GM20431 (cell line): ENCODE measurements around the gene AMPD2.

Source experiments
- in situ Hi-C: fragments of 300-500 bp; cut with MseI, MboI; formaldehyde crosslinking; loops from one replicate; pipeline ENCODE4 v1.15.0; 2020; ENCODE audit warnings: low sequenced_read_pairs; ENCODE audit not compliant: unreplicated experiment

Gene AMPD2

DNA sequence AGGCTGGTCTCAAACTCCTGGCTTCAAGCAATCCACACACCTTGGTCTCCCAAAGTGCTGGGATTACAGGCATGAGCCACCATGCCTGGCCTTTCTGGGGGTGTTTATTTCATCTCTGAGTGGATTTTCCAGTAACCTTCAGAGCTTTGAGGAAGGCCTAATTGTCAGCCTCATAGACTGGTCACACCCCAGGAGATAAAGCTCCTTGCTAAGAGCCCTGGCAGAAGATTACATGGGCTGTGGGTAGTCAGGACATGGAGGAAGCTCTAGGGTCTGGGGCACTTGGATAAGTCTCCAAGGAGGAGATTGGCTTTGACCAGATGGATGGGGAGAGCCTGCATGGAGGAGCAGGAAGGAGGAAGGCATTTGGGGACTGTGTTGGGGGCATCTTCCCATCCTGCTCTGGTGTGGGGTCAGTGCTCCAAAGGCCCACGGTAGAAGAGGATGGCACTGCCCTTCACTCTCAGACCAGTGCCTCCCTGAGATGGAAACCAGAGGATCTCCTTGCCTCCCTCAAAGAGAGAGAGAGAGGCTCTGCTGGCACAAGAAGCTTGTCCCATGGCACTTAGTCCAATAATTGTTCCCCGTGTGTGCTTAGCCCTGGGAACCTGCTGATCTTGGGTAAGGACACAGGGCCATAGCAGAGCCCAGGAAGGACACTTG, 21.6 kb downstream of the AMPD2 start:
- in situ Hi-C loops, result loop anchor here (25.0 kb wide), 1 partner anchor 346 kb away; the partner anchor contains the start of gene AHCYL1

DNA sequence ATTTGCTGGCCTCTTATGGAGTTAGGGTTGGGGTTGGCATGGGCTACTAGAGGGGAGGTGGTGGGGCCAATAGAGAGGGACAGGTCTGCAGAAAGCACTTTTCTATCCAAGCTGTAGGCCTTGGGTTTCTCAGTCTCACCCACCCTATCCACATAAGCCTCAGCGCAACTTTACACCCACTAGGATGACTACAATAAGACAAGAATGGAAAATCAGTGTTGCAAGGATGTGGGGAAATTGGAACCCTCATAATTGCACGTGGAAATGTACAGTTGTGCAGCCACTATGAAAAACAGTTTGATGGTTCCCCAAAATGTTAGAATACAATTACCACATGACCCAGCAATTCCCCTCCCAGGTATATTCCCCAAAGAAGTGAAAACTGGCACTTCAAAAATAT, 22.2 kb downstream of the AMPD2 start:
- in situ Hi-C loops, result loop anchor here (25.0 kb wide), 1 partner anchor 345 kb away; the partner anchor contains the start of gene AHCYL1

DNA sequence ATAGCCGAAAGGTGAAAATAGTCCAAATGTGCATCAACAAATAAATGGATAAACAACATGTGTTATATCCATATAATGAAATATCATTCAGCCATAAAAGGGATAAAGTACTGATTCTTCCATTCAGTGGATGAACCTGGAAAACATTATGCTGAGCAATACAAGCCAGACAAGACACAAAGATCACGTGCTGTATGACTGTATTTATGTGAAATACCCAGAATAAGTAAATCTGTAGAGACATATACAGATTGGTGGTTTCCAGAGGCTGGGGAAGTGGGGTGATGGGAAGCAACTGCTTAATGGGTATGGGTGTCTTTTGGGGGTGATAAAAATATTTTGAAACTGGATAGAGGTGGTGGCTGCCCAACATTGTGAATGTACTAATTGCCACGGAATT, 23.0 kb downstream of the AMPD2 start:
- in situ Hi-C loops, result loop anchor here (25.0 kb wide), 1 partner anchor 345 kb away; the partner anchor contains the start of gene AHCYL1

DNA sequence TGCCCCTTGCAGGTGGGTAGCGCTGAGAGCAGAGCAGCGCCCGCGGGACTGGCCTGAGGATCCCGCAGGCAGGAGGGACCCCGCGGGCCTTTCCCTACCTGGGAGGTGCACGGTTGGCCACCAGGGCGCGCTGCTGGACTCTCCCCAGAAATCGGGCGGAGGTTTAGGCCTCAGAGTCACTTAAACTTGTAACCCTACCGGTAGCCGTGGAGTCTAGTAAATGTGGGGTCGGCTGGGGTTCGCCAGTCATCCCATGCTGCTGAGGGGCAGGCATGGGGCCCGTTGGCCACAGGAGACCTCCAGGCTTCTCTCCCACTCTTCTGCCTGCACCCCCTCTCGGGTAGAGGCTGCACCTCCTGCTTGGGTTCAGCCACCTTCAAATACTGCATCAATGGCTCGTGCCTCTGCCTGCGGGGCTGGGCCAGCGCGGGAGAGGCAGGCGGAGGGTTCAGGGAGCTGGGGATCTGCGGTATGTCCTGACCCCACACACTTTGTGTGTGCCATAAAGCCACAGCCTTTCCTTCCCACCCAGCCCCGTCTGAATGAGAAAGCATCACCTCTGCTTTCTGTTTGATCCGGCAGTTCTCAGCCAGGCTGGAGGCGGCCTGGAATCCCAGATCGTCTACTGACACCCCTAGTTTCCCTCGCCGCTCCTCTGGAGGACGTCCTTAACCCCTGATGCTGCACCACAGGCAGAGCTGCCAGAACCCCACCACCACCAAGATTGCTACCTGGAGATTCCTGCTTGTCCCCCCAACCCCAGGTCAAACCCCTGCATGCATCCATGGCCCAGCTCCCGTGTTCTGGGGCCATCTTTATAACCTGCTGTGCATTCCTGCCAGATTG, 24.0 kb downstream of the AMPD2 start:
- in situ Hi-C loops, result loop anchor here (25.0 kb wide), 1 partner anchor 344 kb away; the partner anchor contains the start of gene AHCYL1

DNA sequence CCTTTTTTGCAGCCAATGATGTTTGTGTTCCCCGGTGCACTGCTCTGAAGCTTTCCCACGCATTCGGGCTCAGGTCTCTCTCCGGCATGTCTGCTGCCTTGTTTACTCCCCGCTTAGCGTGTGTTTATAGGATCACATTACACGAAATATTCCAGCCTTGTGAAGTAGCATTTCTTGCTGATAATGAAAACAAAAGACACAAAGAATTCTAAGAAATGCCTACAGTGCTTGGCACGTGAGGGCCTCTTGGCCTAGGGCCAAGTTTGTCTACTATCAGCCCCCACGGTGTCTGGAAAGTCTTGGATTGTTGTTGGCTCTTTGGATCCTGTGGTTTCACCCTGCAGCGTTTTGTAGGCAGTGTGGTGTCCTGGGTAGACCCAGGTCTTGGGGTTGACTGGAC, 25.0 kb downstream of the AMPD2 start:
- in situ Hi-C loops, result loop anchor here (25.0 kb wide), 1 partner anchor 343 kb away; the partner anchor contains the start of gene AHCYL1

DNA sequence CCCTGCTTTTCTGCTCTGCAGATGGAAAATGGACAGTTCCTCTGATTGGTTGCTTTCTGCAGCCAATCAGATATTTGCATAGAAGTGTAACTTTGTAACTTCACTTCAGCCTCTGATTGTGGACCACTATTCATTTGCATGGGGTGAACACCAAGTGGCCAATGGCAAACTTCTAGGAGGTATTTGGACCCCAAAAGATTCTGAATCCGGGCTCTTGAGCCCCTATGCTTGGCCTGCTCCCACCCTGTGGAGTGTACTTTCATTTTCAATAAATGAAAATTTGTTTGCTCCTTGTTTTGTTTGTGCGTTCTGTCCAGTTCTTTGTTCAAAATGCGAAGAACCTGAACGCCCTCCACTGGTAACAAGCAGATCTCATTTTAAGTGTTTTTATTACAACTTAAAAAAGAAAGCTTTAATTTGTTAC, 29.9 kb downstream of the AMPD2 start:
- in situ Hi-C loops, result loop anchor here (25.0 kb wide), 1 partner anchor 338 kb away; the partner anchor contains the start of gene AHCYL1

DNA sequence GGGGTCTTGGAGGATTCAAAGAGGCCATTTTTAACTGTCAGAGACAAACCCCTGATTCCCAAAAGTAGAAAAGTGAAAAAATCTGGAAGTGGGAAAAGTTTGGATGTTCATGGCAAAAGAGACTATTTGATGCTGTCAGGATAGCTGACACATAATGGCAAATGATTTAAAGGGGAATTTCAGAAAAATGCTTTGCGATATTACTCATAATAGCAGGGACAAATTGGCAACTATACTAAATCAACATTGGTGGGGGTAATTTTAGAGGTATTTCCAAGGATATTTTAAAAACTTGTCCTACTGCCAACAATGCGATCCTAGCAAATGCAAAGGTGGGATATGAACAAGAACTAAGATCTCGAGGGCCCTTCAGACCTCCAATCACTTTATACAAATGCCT, 31.0 kb downstream of the AMPD2 start:
- in situ Hi-C loops, result loop anchor here (25.0 kb wide), 1 partner anchor 112 kb away; the partner anchor contains the start of gene EPS8L3

DNA sequence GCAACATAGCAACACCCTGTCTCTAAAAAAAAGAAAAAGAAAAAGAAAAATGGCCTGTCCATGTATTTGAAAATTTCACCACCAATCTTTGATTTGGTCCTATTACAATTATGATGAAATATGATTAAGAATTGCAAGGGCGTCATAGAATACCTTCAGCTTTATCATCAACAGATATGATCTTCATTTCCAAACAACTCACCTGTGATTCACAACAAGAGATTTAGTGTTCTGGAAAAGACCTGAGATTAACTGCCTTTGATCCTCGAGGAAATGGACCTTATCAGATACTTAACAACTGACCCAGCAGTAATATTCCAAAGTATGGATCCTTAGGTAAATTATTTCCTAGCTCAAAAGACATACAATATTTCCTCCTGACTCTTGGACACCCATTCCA, 32.8 kb downstream of the AMPD2 start:
- in situ Hi-C loops, result loop anchor here (25.0 kb wide), 1 partner anchor 110 kb away; the partner anchor contains the start of gene EPS8L3

DNA sequence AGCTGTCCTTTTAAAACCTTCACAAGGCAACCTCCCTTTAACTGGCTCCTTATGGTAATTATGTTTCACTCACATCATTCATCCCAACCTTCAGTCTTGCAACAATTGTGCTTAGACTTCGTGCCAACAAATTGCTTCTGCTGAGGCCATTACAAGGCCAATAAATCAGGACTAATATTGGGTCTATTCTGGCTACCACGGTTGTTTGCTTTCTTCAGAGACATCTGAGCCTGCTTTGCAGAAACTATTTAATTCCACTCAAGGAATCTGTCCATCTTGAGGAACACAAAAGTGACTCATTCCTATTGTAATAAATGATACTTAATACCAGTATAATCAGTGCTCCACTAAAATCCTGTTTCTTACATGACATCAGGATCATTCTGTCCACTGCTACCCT, 33.7 kb downstream of the AMPD2 start:
- in situ Hi-C loops, result loop anchor here (25.0 kb wide), 1 partner anchor 109 kb away; the partner anchor contains the start of gene EPS8L3

DNA sequence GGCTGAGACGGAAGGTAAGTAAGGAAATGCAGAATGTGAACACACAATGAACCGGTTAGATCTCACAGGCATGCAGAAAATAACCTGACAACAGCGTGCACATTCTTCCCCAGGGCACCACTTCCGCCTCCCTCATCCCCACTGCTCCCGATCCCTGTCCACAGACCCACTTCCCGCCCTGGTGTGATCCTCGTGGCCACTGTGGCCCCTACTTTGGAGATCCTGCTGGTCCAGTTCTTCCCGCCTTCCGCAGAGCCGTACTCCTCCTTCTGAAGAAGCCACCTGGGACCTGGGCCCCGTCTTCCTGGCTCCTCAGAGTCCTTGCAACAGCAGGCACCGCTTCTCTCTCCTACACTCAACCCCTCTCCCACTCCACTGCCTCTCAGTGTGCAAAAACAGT, 34.9 kb downstream of the AMPD2 start:
- in situ Hi-C loops, result loop anchor here (25.0 kb wide), 1 partner anchor 108 kb away; the partner anchor contains the start of gene EPS8L3

DNA sequence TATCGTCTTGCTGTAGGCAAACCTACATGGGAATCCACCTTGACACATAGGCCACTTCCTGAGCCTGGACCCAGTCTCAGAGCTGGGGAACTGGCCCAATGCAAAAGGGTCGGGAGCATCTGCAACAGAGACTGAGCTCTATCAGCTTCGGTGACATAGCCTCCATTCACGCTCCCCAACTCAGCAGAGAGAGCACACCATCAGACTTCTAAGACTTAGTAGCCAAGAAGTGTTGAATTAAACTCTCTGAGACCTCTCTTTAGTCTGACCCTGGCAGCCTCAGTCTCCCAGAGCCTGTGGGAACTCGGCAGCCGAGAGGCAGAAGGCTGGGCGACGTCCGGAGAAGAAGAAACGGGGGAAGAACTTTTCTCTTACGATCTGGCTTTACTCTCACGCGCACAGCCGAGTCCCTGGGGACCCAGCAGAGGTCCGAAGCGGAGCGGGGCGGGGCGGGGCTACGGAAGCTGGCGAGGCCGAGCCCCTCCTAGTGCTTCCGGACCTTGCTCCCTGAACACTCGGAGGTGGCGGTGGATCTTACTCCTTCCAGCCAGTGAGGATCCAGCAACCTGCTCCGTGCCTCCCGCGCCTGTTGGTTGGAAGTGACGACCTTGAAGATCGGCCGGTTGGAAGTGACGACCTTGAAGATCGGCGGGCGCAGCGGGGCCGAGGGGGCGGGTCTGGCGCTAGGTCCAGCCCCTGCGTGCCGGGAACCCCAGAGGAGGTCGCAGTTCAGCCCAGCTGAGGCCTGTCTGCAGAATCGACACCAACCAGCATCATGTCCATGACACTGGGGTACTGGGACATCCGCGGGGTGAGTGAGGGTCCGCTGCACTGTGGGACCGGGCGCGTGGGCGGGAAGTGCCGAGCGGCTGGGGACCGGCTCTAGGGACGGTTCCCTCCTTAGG, 36.2 kb downstream of the AMPD2 start, which contains the start of gene GSTM4:
Gene GSTM4, plus strand, starts transcription at position 485 of the 905 bp plus-strand sequence. Its CDS starts 291 bp downstream, at position 776.
- in situ Hi-C loops, result loop anchor here (25.0 kb wide), 1 partner anchor 106 kb away; the partner anchor contains the start of gene EPS8L3

DNA sequence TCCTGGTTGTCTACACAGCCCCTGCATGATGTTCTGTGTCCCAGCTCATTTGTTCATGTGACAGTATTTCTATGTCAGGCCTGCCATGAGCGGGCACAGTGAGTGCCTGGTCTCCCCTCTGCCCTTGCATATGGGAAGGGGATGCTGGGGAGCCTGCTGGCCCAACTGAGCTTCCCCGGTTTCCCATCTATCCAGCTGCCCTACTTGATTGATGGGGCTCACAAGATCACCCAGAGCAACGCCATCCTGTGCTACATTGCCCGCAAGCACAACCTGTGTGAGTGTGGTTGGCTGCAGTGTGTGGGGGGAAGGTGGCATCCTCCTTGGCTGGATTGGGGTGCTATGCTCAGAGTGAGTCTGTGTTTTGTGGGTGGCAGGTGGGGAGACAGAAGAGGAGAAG, 37.8 kb downstream of the AMPD2 start:
- in situ Hi-C loops, result loop anchor here (25.0 kb wide), 1 partner anchor 105 kb away; the partner anchor contains the start of gene EPS8L3

DNA sequence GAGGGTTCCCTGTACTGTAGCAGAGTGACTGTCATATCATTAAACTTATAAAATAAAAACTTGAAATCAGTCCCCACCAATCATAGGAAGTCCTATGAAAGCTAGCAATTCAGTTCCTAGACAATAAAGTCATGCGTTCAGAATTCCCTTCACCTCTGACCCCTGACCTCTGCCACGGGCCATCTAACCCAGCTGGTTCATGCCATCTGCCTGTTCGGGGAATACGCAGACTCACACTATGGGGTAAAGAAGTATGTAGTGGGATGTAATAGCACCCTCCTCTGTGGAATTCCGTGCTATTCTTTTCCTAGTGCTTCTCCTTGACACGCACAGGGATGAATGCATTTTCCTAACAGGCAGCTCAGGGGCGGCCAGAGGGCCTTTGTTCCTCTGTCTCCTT, 38.3 kb downstream of the AMPD2 start:
- in situ Hi-C loops, result loop anchor here (25.0 kb wide), 1 partner anchor 104 kb away; the partner anchor contains the start of gene EPS8L3

DNA sequence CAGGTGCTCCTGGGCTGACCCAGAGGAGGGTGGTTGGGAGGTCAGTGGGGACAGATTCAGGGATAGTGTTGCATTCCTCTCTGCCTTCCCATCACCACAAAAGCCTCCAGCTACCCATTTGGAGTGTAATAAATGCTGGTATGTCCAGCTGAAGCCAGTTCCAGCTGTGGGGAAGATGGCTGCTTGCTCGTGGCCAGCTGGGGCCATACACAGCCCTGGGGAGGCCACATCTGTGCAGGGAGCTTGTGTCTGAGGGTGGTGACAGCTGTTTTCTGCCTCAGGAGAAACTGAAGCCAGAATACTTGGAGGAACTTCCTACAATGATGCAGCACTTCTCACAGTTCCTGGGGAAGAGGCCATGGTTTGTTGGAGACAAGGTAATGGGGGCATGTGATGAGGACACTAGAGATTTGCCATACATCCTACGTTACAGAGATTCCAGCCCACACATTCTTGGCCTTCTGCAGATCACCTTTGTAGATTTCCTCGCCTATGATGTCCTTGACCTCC, 39.0 kb downstream of the AMPD2 start:
- in situ Hi-C loops, result loop anchor here (25.0 kb wide), 1 partner anchor 104 kb away; the partner anchor contains the start of gene EPS8L3

DNA sequence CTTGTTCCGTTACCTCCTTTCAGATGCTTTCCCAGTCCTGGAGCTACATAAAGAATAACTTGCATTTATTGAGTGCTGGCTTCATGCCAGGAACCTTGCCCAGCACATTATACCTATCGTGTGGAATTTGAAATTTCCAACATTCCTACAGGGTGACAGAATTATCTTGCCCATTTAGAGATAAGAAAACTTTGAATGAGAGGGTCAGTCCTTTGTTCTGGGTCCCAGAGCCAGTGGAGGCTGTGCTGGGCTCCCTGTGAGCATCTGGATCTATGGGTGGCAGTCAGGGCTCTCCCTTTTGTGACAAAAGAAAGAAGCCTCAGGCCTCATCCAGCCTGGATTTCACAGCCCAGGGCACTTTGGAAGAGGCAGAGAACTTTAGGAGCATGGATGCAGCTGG, 39.5 kb downstream of the AMPD2 start:
- in situ Hi-C loops, result loop anchor here (25.0 kb wide), 1 partner anchor 103 kb away; the partner anchor contains the start of gene EPS8L3

DNA sequence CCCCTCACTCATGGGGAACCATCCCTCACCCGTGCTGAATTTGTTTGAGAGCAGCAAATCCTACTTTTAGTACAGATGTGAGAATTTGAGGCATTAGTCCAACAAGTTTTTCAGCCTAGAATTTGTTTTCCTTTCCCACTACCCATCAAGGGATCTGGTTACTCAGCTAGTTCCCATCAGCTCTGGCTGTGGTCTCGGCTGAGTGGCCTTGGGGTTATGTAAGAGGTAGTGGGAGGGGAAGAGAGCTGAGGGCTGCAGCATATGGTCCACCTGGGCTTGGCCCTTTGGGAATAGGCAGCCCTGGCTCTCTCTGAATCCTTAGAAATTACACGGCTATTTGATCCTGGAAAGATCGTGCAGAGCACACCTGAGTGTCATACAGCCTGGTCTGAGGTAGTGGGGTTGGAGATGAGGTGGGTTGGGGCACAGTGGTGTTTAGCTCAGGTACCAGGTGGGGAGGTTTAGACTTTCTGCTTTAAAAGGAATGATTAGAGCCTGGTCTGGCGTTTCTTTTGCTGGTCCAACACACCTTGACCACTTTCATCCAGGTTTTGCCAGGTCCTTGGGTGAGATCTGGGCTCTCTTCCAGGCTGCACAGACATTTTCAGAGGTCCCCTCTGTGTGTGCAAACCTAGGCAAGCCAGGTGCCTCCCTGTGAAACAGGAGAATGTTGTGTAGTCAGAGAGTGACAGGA, 40.5 kb downstream of the AMPD2 start:
- in situ Hi-C loops, result loop anchor here (25.0 kb wide), 1 partner anchor 102 kb away; the partner anchor contains the start of gene EPS8L3

DNA sequence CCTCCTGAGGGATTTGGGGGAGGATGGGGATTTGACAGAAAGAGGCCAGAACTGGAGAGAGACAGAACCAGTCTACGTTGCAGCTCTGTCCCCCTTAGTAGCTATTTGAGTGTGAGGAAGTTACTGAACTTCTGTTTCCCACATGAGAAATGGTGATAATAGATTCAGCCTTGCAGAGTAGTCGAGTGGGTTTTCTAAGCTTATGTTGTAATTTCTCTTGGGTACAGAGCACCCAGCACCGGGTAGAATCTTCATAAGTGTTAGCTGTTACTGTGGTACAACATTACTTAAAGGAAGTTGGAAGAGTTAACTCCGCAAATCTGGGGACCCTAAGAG, 41.0 kb downstream of the AMPD2 start:
- in situ Hi-C loops, result loop anchor here (25.0 kb wide), 1 partner anchor 102 kb away; the partner anchor contains the start of gene EPS8L3

DNA sequence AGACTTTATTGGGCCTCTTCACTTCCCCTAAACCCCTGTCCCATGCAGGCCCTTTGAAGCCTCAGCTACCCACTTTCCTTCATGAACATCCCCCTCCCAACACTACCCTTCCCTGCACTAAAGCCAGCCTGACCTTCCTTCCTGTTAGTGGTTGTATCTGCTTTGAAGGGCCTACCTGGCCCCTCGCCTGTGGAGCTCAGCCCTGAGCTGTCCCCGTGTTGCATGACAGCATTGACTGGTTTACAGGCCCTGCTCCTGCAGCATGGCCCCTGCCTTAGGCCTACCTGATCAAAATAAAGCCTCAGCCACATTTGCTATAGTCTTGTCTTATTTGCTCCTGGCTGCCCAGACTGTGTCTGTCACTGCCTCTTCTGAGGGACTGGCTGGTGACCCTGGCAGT, 41.8 kb downstream of the AMPD2 start:
- in situ Hi-C loops, result loop anchor here (25.0 kb wide), 1 partner anchor 101 kb away; the partner anchor contains the start of gene EPS8L3
